IMR-90 (cell line): Measurements from ENCODE around the gene OGDHL. TPM values are rescaled to one million over a fixed set of nuclear protein-coding genes. Genes with fewer than 3 reads are reported as not detected.
A peak's percentile ranks its signal among the peaks of the same experiment; 100 is the strongest.

ENCODE experiments used
- ATAC-seq: fragments of 200-7000 bp; cut with Tn5 transposase; 2 replicates; pipeline ENCODE4 v1.9.1; 2020; ENCODE audit warnings: low read depth, mild to moderate bottlenecking, moderate library complexity
- Bru-seq: library from RNA; stranded (reverse); fragments of 400-500 nt; gene quantifications from one replicate; lab custom pipeline; 2021; lab: Mats Ljungman, UMichigan
- BruChase-seq, 2 experiments: library from RNA; stranded (reverse); fragments of 400-500 nt; gene quantifications; one replicate each; lab custom pipeline; 2021; lab: Mats Ljungman, UMichigan
- BruUV-seq: library from RNA; stranded (reverse); fragments of 400-500 nt; replicated peaks from 2 replicates; lab custom pipeline; 2021; lab: Mats Ljungman, UMichigan
- CTCF ChIA-PET: fragments of 300-600 bp; formaldehyde crosslinking; extraction: SDS; loops from one replicate; lab custom pipeline; 2021; ENCODE audit warnings: antibody characterized with exemption; lab: Yijun Ruan, JAX
- POLR2A ChIA-PET: fragments of 300-600 bp; sonication (Branson Sonifier 250); formaldehyde crosslinking; loops from one replicate; lab custom pipeline; 2022; ENCODE audit warnings: antibody characterized with exemption; ENCODE audit not compliant: unreplicated experiment; lab: Charles Lee
- DNase-seq: peaks from one replicate; pipeline ENCODE4 v3.0.0; 2013
- H2AFZ ChIP-seq: replicated peaks from 2 replicates; pipeline ENCODE3; 2013; ENCODE audit warnings: low read length, mild to moderate bottlenecking; ENCODE audit not compliant: poor library complexity
- H2AK5ac ChIP-seq: 2 replicates; pipeline ENCODE4 v1.6.1; 2013; ENCODE audit warnings: low read depth, low read length, inconsistent platforms
- H2AK9ac ChIP-seq: replicated peaks from 2 replicates; pipeline ENCODE3; 2013; ENCODE audit warnings: mild to moderate bottlenecking, low read depth, low read length, moderate library complexity; ENCODE audit not compliant: poor library complexity
- H2BK120ac ChIP-seq: 2 replicates; pipeline ENCODE4 v1.6.1; 2013; ENCODE audit warnings: low read depth, low read length, inconsistent platforms
- H2BK15ac ChIP-seq: 3 replicates; pipeline ENCODE4 v1.6.1; 2013; ENCODE audit warnings: low read depth, low read length, inconsistent platforms
- H2BK20ac ChIP-seq: 2 replicates; pipeline ENCODE4 v1.6.1; 2013; ENCODE audit warnings: low read depth, mild to moderate bottlenecking, inconsistent platforms, low read length, moderate library complexity
- H2BK5ac ChIP-seq: 2 replicates; pipeline ENCODE4 v1.6.1; 2013; ENCODE audit warnings: mild to moderate bottlenecking, low read depth, low read length, inconsistent platforms; ENCODE audit not compliant: poor library complexity, severe bottlenecking
- H3K14ac ChIP-seq: replicated peaks from 2 replicates; pipeline ENCODE4 v1.6.1; 2013; ENCODE audit warnings: low read depth, low read length, inconsistent platforms
- H3K18ac ChIP-seq: 2 replicates; pipeline ENCODE4 v1.6.1; 2013; ENCODE audit warnings: low read depth, low read length, control low read depth
- H3K23ac ChIP-seq: 2 replicates; pipeline ENCODE4 v1.6.1; 2013; ENCODE audit warnings: low read depth, low read length, inconsistent platforms
- H3K27ac ChIP-seq: 2 replicates; pipeline ENCODE4 v1.5.1; 2013; ENCODE audit warnings: mild to moderate bottlenecking, control low read depth, low read length; ENCODE audit not compliant: insufficient read depth
- H3K27me3 ChIP-seq: 2 replicates; pipeline ENCODE4 v1.6.1; 2013; ENCODE audit warnings: low read length; ENCODE audit not compliant: control insufficient read depth, insufficient read depth
- H3K36me3 ChIP-seq: 2 replicates; pipeline ENCODE4 v1.6.1; 2013; ENCODE audit warnings: low read length, mixed read lengths; ENCODE audit not compliant: control insufficient read depth, insufficient read depth
- H3K4ac ChIP-seq: 2 replicates; pipeline ENCODE4 v1.6.1; 2013; ENCODE audit warnings: low read depth, low read length, inconsistent platforms
- H3K4me1 ChIP-seq: 2 replicates; pipeline ENCODE4 v1.6.1; 2013; ENCODE audit warnings: low read length, mixed read lengths; ENCODE audit not compliant: control insufficient read depth, insufficient read depth
- H3K4me2 ChIP-seq: 2 replicates; pipeline ENCODE4 v1.6.1; 2013; ENCODE audit warnings: low read depth, mild to moderate bottlenecking, control low read depth, low read length, moderate library complexity
- H3K4me3 ChIP-seq: 2 replicates; pipeline ENCODE4 v1.5.1; 2013; ENCODE audit warnings: low read depth, mild to moderate bottlenecking, control low read depth, low read length, moderate library complexity; ENCODE audit not compliant: insufficient read depth
- H3K56ac ChIP-seq: 2 replicates; pipeline ENCODE4 v1.6.1; 2013; ENCODE audit warnings: low read length, inconsistent platforms; ENCODE audit not compliant: insufficient read depth; ENCODE audit errors: extremely low read depth
- H3K79me1 ChIP-seq, 2 experiments: 2 replicates each; pipeline ENCODE4 v1.6.1; 2013; ENCODE audit warnings: low read length in 2 of 2, inconsistent platforms in 1 of 2, low read depth in 1 of 2
- H3K9ac ChIP-seq: 2 replicates; pipeline ENCODE4 v1.6.1; 2013; ENCODE audit warnings: low read depth, low read length, control low read depth
- H3K9me1 ChIP-seq: 2 replicates; pipeline ENCODE4 v1.6.1; 2013; ENCODE audit warnings: low read length, inconsistent platforms; ENCODE audit not compliant: insufficient read depth
- H3K9me3 ChIP-seq: 2 replicates; pipeline ENCODE4 v1.6.1; 2013; ENCODE audit warnings: low read length; ENCODE audit not compliant: control insufficient read depth, insufficient read depth
- H4K20me1 ChIP-seq: 2 replicates; pipeline ENCODE4 v1.6.1; 2013; ENCODE audit warnings: low read length, inconsistent platforms; ENCODE audit not compliant: insufficient read depth
- H4K5ac ChIP-seq: 2 replicates; pipeline ENCODE4 v1.6.1; 2013; ENCODE audit warnings: mild to moderate bottlenecking, low read depth, low read length, control low read depth
- H4K8ac ChIP-seq, 2 experiments: 2 replicates each; pipeline ENCODE4 v1.6.1; 2013; ENCODE audit warnings: low read depth in 2 of 2, low read length in 2 of 2, control low read depth in 1 of 2, inconsistent platforms in 1 of 2
- H4K91ac ChIP-seq: 2 replicates; pipeline ENCODE4 v1.6.1; 2013; ENCODE audit warnings: low read depth, low read length, inconsistent platforms; ENCODE audit not compliant: insufficient read depth
- BHLHE40 ChIP-seq: fragments of 150-350 bp; IDR thresholded peaks from 2 replicates; pipeline ENCODE4 v1.6.1; 2016; ENCODE audit warnings: mild to moderate bottlenecking, low read depth, low read length
- FOS ChIP-seq: fragments of 150-350 bp; IDR thresholded peaks from 2 replicates; pipeline ENCODE4 v1.6.1; 2016; ENCODE audit warnings: low read depth, low read length
- MAZ ChIP-seq: IDR thresholded peaks from 2 replicates; pipeline ENCODE4 v1.6.1; 2012; ENCODE audit warnings: low read depth, mild to moderate bottlenecking, low read length, improper control_type of control experiment, moderate library complexity, borderline replicate concordance
- MXI1 ChIP-seq: IDR thresholded peaks from 2 replicates; pipeline ENCODE4 v1.6.1; 2012; ENCODE audit warnings: low read depth, mild to moderate bottlenecking, low read length, moderate library complexity, borderline replicate concordance
- RAD21 ChIP-seq: IDR thresholded peaks from 2 replicates; pipeline ENCODE4 v1.6.1; 2012; ENCODE audit warnings: low read length, improper control_type of control experiment
- SMC3 ChIP-seq: fragments of 150-350 bp; IDR thresholded peaks from 2 replicates; pipeline ENCODE4 v1.6.1; 2016; ENCODE audit warnings: low read depth, mild to moderate bottlenecking, antibody characterized with exemption, low read length, moderate library complexity
- WGBS, 2 experiments: methylation state at CpG; one replicate each; pipeline versions ENCODE4 v1.1.5 to v1.1.7; 2013; ENCODE audit warnings: missing lambda C conversion rate in 2 of 2; ENCODE audit not compliant: insufficient read length in 1 of 2; ENCODE audit errors: extremely low coverage in 2 of 2; 5-methylcytosine and 5-hydroxymethylcytosine counted together
- dilution Hi-C: fragments of 300-500 bp; cut with HindIII; formaldehyde crosslinking; loops from one replicate; pipeline ENCODE4 v1.14.3; 2018; ENCODE audit warnings: low sequenced_read_pairs; ENCODE audit not compliant: unreplicated experiment
- in situ Hi-C: fragments of 300-500 bp; cut with MboI; formaldehyde crosslinking; loops from 3 replicates; pipeline ENCODE4 v1.14.3; 2019; ENCODE audit warnings: low sequenced_read_pairs, inconsistent platforms, mixed read lengths
- intact Hi-C: fragments of 100-400 bp; cut with micrococcal nuclease; formaldehyde crosslinking; loops from 2 replicates; pipeline ENCODE4 v1.10.0; 2022
- long read RNA-seq: library from polyadenylated mRNA; unstranded; transcript quantifications from one replicate; pipeline ENCODE4 v2.0.0, GENCODE V29; 2021; ENCODE audit not compliant: unreplicated experiment
- polyA plus RNA-seq, 3 experiments: library from polyadenylated mRNA; depleted of rRNA; stranded (reverse); fragments of >200 nt; gene quantifications; 2 replicates each; pipeline ENCODE4 v1.2.3, GENCODE V29; 2012; ENCODE audit warnings: low replicate concordance in 1 of 3
- total RNA-seq: library from RNA; depleted of rRNA; stranded (reverse); fragments of >200 nt; gene quantifications from 2 replicates; pipeline ENCODE4 v1.2.3, GENCODE V29; 2012; rRNA removed
- TF ChIP-seq, protein P1 (sequence below): fragments of 150-350 bp; IDR thresholded peaks from 2 replicates; pipeline ENCODE4 v1.6.1; 2017; ENCODE audit warnings: mild to moderate bottlenecking, antibody characterized with exemption, low read length, low read depth

Gene OGDHL
- total RNA-seq: under 0.01 and 0.18 TPM in 2 replicates
- polyA plus RNA-seq (2012; rRNA removed): 0.27 TPM in 2 replicates
- polyA plus RNA-seq (2012; cell fraction: cytosol; rRNA removed): 0.12 and 0.18 TPM in 2 replicates
- 1.1 and 1.5 TPM in 2 replicates for polyA plus RNA-seq (2012; cell fraction: nucleus; rRNA removed; ENCODE audit: low replicate concordance)
- not detected for Bru-seq, nascent RNA
- percentile 8 among the genes with signal in this experiment for BruChase-seq, experiment 1, labeled RNA remaining after a 6-hour chase
- BruChase-seq, experiment 2, labeled RNA remaining after a 2-hour chase: percentile 3 among the genes with signal in this experiment
- long read RNA-seq: 0 reads

- Histone ChIP-seq H3K4me2 (peak within 1 kb of the TSS; percentile 76), H3K14ac (no peak within 1 kb of the TSS), H3K9me1 (peaks cover 4% of the 10 kb centered on the region; the same call in 1 of the 2 replicates), H3K4ac (no peak within 1 kb of the TSS), H3K9ac (no peak within 1 kb of the TSS), H3K79me1 (no peaks in the 10 kb centered on the region), H4K5ac (no peak within 1 kb of the TSS), H4K8ac (no peak within 1 kb of the TSS), H4K20me1 (no peaks in the 10 kb centered on the region), H3K9me3 (no peaks in the 10 kb centered on the region), H3K27ac (no peak within 1 kb of the TSS), H2BK5ac (no peak within 1 kb of the TSS), H3K27me3 (peaks cover 11% of the 10 kb centered on the region), H2BK15ac (no peak within 1 kb of the TSS), H2AK9ac (no peak within 1 kb of the TSS), H2AFZ (peak within 1 kb of the TSS; percentile 90), H3K56ac (no peak within 1 kb of the TSS), H3K18ac (no peak within 1 kb of the TSS), H2AK5ac (no peak within 1 kb of the TSS), H3K4me1 (no peaks in the 10 kb centered on the region), H2BK20ac (no peak within 1 kb of the TSS), H2BK120ac (no peak within 1 kb of the TSS), H3K36me3 (no peaks in the 10 kb centered on the region), H3K23ac (no peak within 1 kb of the TSS), H4K91ac (no peak within 1 kb of the TSS), H3K4me3 (peak within 1 kb of the TSS; percentile 42)
- intact Hi-C loops (loop anchor here (5.0 kb wide), 2 partner anchors 155 to 170 kb away; no protein-coding TSS in a partner anchor), in situ Hi-C loops (no loop called here), dilution Hi-C loops (no loop called here)
- peak; percentile 99 for ATAC-seq
- POLR2A ChIA-PET: no interaction called here
- WGBS, 2 experiments: 0% methylated on average over 22 of the region's 81 CpGs; no CpG with 5 or more reads in 1 of the 2 experiments
- CTCF ChIA-PET: no interaction called here
- no peak for TF ChIP-seq SMC3
- peak; percentile 92; the same call in 1 of the 2 replicates for TF ChIP-seq MAZ
- peak; percentile 72 for TF ChIP-seq BHLHE40
- TF ChIP-seq RAD21: no peak
- TF ChIP-seq, protein P1, sequence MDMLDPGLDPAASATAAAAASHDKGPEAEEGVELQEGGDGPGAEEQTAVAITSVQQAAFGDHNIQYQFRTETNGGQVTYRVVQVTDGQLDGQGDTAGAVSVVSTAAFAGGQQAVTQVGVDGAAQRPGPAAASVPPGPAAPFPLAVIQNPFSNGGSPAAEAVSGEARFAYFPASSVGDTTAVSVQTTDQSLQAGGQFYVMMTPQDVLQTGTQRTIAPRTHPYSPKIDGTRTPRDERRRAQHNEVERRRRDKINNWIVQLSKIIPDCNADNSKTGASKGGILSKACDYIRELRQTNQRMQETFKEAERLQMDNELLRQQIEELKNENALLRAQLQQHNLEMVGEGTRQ: peak; percentile 89
- TF ChIP-seq MXI1: peak; percentile 67; the same call in 1 of the 2 replicates
- TF ChIP-seq FOS: no peak
- peak; percentile 19 for DNase-seq
- BruUV-seq: no TSS peak
Measured at GRCh38 chr10:49761789-49762565, at the start of gene OGDHL. Gene OGDHL, minus strand, starts transcription at chr10:49762323. Its CDS starts 3,731 bp downstream, at chr10:49758592.
